ENCODE measurements around the gene BCAP31. TPM values are rescaled to one million over a fixed set of nuclear protein-coding genes. Genes with fewer than 3 reads are reported as not detected.

The BCAP31 gene
- total RNA-seq, 4 donors from 2014 or later: 86.6 to 177 (median 102) TPM

DNA sequence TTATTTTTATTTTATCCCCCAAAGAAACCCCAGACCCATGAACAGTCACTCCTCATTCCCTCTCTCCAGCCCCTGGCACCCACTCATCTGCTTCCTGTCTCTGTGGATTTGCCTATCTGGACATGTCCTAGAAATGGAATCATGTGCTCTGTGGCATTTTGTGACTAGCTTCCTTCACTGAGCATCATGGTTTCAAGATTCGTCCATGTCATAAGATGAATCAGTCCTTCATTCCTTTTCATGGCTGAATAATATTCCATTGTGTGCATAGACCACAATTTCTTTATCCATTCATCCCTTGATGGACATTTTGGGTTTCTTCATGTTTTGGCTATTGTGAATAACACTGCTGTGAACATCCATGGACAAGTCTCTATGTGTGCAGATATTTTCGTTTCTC is 10.7 kb upstream of the BCAP31 start:
- intact Hi-C loops (cut with DNase I; ENCODE audit: low total_unique reads): no loop called here
- Histone ChIP-seq H3K4me1 (no peaks in the 10 kb centered on the region), H3K27me3 (no peaks in the 10 kb centered on the region), H3K27ac (no peak overlapping the region), H3K36me3 (no peaks in the 10 kb centered on the region), H3K9me3 (no peaks in the 10 kb centered on the region), H3K4me3 (no peak overlapping the region)
- DNase-seq: no peak
- no peak for TF ChIP-seq CTCF (IDR thresholded peaks at IDR 0.05)
- no peak for TF ChIP-seq POLR2A (IDR thresholded peaks at IDR 0.05)

GRCh38 chrX:153733651-153734240 is 9.6 kb upstream of the BCAP31 start:
- TF ChIP-seq CTCF (IDR thresholded peaks at IDR 0.05): no peak
- no peak for TF ChIP-seq POLR2A (IDR thresholded peaks at IDR 0.05)
- H3K27me3 ChIP-seq: no peaks in the 10 kb centered on the region
- intact Hi-C loops (cut with DNase I; ENCODE audit: low total_unique reads): no loop called here
- H3K36me3 ChIP-seq: no peaks in the 10 kb centered on the region
- H3K4me3 ChIP-seq: no peak overlapping the region
- H3K9me3 ChIP-seq: no peaks in the 10 kb centered on the region
- no peak overlapping the region for H3K27ac ChIP-seq
- DNase-seq: no peak
- H3K4me1 ChIP-seq: no peaks in the 10 kb centered on the region

- DNase-seq: no peak
- no peak for TF ChIP-seq CTCF (IDR thresholded peaks at IDR 0.05)
- no peak for TF ChIP-seq POLR2A (IDR thresholded peaks at IDR 0.05)
- Histone ChIP-seq H3K27ac (no peak overlapping the region), H3K4me3 (no peak overlapping the region), H3K36me3 (no peaks in the 10 kb centered on the region), H3K4me1 (no peaks in the 10 kb centered on the region), H3K9me3 (no peaks in the 10 kb centered on the region), H3K27me3 (no peaks in the 10 kb centered on the region)
- intact Hi-C loops (cut with DNase I; ENCODE audit: low total_unique reads): no loop called here
Measured at GRCh38 chrX:153732401-153732800, 8.2 kb upstream of the BCAP31 start.

DNA sequence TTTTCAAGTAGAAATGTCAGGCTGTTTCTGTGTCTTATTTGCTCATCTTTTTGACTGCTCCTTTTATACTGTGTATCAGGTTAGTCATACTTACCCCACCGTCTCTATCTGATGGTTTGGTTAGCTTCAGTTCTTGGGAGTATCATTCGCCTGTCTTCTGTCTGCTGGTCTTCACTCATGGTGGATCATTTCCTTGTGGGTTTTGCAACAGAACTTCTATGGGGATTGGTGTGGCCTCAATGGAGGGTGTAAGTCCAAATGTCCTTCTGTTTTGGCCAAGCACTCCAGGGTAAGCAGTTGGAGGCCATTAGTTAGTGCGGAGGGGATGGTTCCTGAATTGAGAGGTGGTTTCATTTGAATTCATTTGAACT is 7.6 kb upstream of the BCAP31 start:
- H3K27ac ChIP-seq: no peak overlapping the region

More for the DNA sequence above, 7.6 kb upstream of the BCAP31 start:
- Histone ChIP-seq H3K27me3 (no peaks in the 10 kb centered on the region), H3K36me3 (no peaks in the 10 kb centered on the region), H3K4me1 (peaks cover 0 to 4% of the 10 kb centered on the region in 2 donors), H3K9me3 (no peaks in the 10 kb centered on the region), H3K4me3 (no peak overlapping the region)
- no peak for DNase-seq
- intact Hi-C loops (cut with DNase I; ENCODE audit: low total_unique reads): no loop called here
- TF ChIP-seq CTCF (IDR thresholded peaks at IDR 0.05): no peak
- TF ChIP-seq POLR2A (IDR thresholded peaks at IDR 0.05): no peak
